ENCODE measurements around the gene ARID5B.
"Not testable (repeated sequence)": the region's sequence is repeated elsewhere in the genome, so short reads cannot be mapped to it uniquely, and the experiment has no call there.

Gene ARID5B

GRCh38 chr10:62028502-62028842, 127.0 kb downstream of the ARID5B start:
- H3K9ac ChIP-seq (ENCODE audit: low read depth, low read length); H3K9me3 ChIP-seq (ENCODE audit: control insufficient read depth, insufficient read depth, low read length); H3K27me3 ChIP-seq (ENCODE audit: control insufficient read depth, insufficient read depth, low read length); H3K4me1 ChIP-seq (ENCODE audit: control insufficient read depth, insufficient read depth, low read length); H3K27ac ChIP-seq (ENCODE audit: low read depth, low read length); H3K4me3 ChIP-seq (ENCODE audit: low read depth, low read length); H3K36me3 ChIP-seq (ENCODE audit: control insufficient read depth, insufficient read depth, low read length): not testable (repeated sequence)

- Histone ChIP-seq H3K9me3 (ENCODE audit: control insufficient read depth, insufficient read depth, low read length) (no peaks in the 10 kb centered on the region), H3K4me3 (ENCODE audit: low read depth, low read length) (no peak overlapping the region), H3K27ac (ENCODE audit: low read depth, low read length) (no peak overlapping the region), H3K27me3 (ENCODE audit: control insufficient read depth, insufficient read depth, low read length) (no peaks in the 10 kb centered on the region), H3K9ac (ENCODE audit: low read depth, low read length) (no peak overlapping the region), H3K4me1 (ENCODE audit: control insufficient read depth, insufficient read depth, low read length) (no peaks in the 10 kb centered on the region), H3K36me3 (ENCODE audit: control insufficient read depth, insufficient read depth, low read length) (no peaks in the 10 kb centered on the region)
These were observed 127.9 kb downstream of the ARID5B start for GRCh38 chr10:62029401-62029800.

- peaks cover 6% of the 10 kb centered on the region for H3K4me1 ChIP-seq (ENCODE audit: control insufficient read depth, insufficient read depth, low read length)
- peaks cover 8% of the 10 kb centered on the region; the same call in 1 of the 2 replicates for H3K27me3 ChIP-seq (ENCODE audit: control insufficient read depth, insufficient read depth, low read length)
- H3K27ac ChIP-seq (ENCODE audit: low read depth, low read length): no peak overlapping the region
- no peaks in the 10 kb centered on the region for H3K9me3 ChIP-seq (ENCODE audit: control insufficient read depth, insufficient read depth, low read length)
- no peak overlapping the region for H3K4me3 ChIP-seq (ENCODE audit: low read depth, low read length)
- H3K36me3 ChIP-seq (ENCODE audit: control insufficient read depth, insufficient read depth, low read length): no peaks in the 10 kb centered on the region
- H3K9ac ChIP-seq (ENCODE audit: low read depth, low read length): no peak overlapping the region
These were observed 130.0 kb downstream of the ARID5B start for GRCh38 chr10:62031507-62031906.

- Histone ChIP-seq H3K27me3 (ENCODE audit: control insufficient read depth, insufficient read depth, low read length) (peaks cover 18% of the 10 kb centered on the region), H3K9ac (ENCODE audit: low read depth, low read length) (no peak overlapping the region), H3K4me3 (ENCODE audit: low read depth, low read length) (no peak overlapping the region), H3K27ac (ENCODE audit: low read depth, low read length) (no peak overlapping the region), H3K4me1 (ENCODE audit: control insufficient read depth, insufficient read depth, low read length) (peaks cover 16% of the 10 kb centered on the region), H3K36me3 (ENCODE audit: control insufficient read depth, insufficient read depth, low read length) (no peaks in the 10 kb centered on the region), H3K9me3 (ENCODE audit: control insufficient read depth, insufficient read depth, low read length) (no peaks in the 10 kb centered on the region)
These were observed 131.6 kb downstream of the ARID5B start for GRCh38 chr10:62033125-62033524.

- H3K27ac ChIP-seq (ENCODE audit: low read depth, low read length): no peak overlapping the region
- H3K4me3 ChIP-seq (ENCODE audit: low read depth, low read length): no peak overlapping the region
- H3K4me1 ChIP-seq (ENCODE audit: control insufficient read depth, insufficient read depth, low read length): peaks cover 19% of the 10 kb centered on the region
- peaks cover 18% of the 10 kb centered on the region for H3K27me3 ChIP-seq (ENCODE audit: control insufficient read depth, insufficient read depth, low read length)
- no peaks in the 10 kb centered on the region for H3K9me3 ChIP-seq (ENCODE audit: control insufficient read depth, insufficient read depth, low read length)
- no peak overlapping the region for H3K9ac ChIP-seq (ENCODE audit: low read depth, low read length)
- H3K36me3 ChIP-seq (ENCODE audit: control insufficient read depth, insufficient read depth, low read length): no peaks in the 10 kb centered on the region
These were observed 132.7 kb downstream of the ARID5B start for GRCh38 chr10:62034096-62034640.

- H3K4me3 ChIP-seq (ENCODE audit: low read depth, low read length): no peak overlapping the region
- no peak overlapping the region for H3K9ac ChIP-seq (ENCODE audit: low read depth, low read length)
- no peak overlapping the region for H3K27ac ChIP-seq (ENCODE audit: low read depth, low read length)
These were observed 134.9 kb downstream of the ARID5B start for GRCh38 chr10:62036186-62037081.

GRCh38 chr10:62037166-62037831, 135.8 kb downstream of the ARID5B start:
- H3K27me3 ChIP-seq (ENCODE audit: control insufficient read depth, insufficient read depth, low read length): peaks cover 18% of the 10 kb centered on the region
- H3K36me3 ChIP-seq (ENCODE audit: control insufficient read depth, insufficient read depth, low read length): no peaks in the 10 kb centered on the region
- H3K9ac ChIP-seq (ENCODE audit: low read depth, low read length): no peak overlapping the region
- peaks cover 19% of the 10 kb centered on the region for H3K4me1 ChIP-seq (ENCODE audit: control insufficient read depth, insufficient read depth, low read length)
- H3K9me3 ChIP-seq (ENCODE audit: control insufficient read depth, insufficient read depth, low read length): no peaks in the 10 kb centered on the region
- H3K4me3 ChIP-seq (ENCODE audit: low read depth, low read length): no peak overlapping the region
- H3K27ac ChIP-seq (ENCODE audit: low read depth, low read length): no peak overlapping the region

More at GRCh38 chr10:62036186-62037081, 134.9 kb downstream of the ARID5B start:
- Histone ChIP-seq H3K4me1 (ENCODE audit: control insufficient read depth, insufficient read depth, low read length) (peaks cover 19% of the 10 kb centered on the region), H3K9me3 (ENCODE audit: control insufficient read depth, insufficient read depth, low read length) (no peaks in the 10 kb centered on the region), H3K27me3 (ENCODE audit: control insufficient read depth, insufficient read depth, low read length) (peaks cover 18% of the 10 kb centered on the region), H3K36me3 (ENCODE audit: control insufficient read depth, insufficient read depth, low read length) (no peaks in the 10 kb centered on the region)

- H3K4me1 ChIP-seq (ENCODE audit: control insufficient read depth, insufficient read depth, low read length): peaks cover 21% of the 10 kb centered on the region
- peaks cover 18% of the 10 kb centered on the region for H3K27me3 ChIP-seq (ENCODE audit: control insufficient read depth, insufficient read depth, low read length)
- no peak overlapping the region for H3K27ac ChIP-seq (ENCODE audit: low read depth, low read length)
- no peak overlapping the region for H3K4me3 ChIP-seq (ENCODE audit: low read depth, low read length)
- no peak overlapping the region for H3K9ac ChIP-seq (ENCODE audit: low read depth, low read length)
- H3K9me3 ChIP-seq (ENCODE audit: control insufficient read depth, insufficient read depth, low read length): no peaks in the 10 kb centered on the region
- no peaks in the 10 kb centered on the region for H3K36me3 ChIP-seq (ENCODE audit: control insufficient read depth, insufficient read depth, low read length)
These were observed 136.6 kb downstream of the ARID5B start for GRCh38 chr10:62037890-62038608.

GRCh38 chr10:62038609-62039190, 137.2 kb downstream of the ARID5B start:
- H3K9me3 ChIP-seq (ENCODE audit: control insufficient read depth, insufficient read depth, low read length): no peaks in the 10 kb centered on the region
- no peak overlapping the region for H3K9ac ChIP-seq (ENCODE audit: low read depth, low read length)
- H3K4me3 ChIP-seq (ENCODE audit: low read depth, low read length): no peak overlapping the region
- no peaks in the 10 kb centered on the region for H3K36me3 ChIP-seq (ENCODE audit: control insufficient read depth, insufficient read depth, low read length)
- H3K27me3 ChIP-seq (ENCODE audit: control insufficient read depth, insufficient read depth, low read length): peaks cover 18% of the 10 kb centered on the region
- H3K27ac ChIP-seq (ENCODE audit: low read depth, low read length): no peak overlapping the region
- H3K4me1 ChIP-seq (ENCODE audit: control insufficient read depth, insufficient read depth, low read length): peaks cover 27% of the 10 kb centered on the region

- no peaks in the 10 kb centered on the region for H3K9me3 ChIP-seq (ENCODE audit: control insufficient read depth, insufficient read depth, low read length)
- H3K36me3 ChIP-seq (ENCODE audit: control insufficient read depth, insufficient read depth, low read length): no peaks in the 10 kb centered on the region
- H3K27ac ChIP-seq (ENCODE audit: low read depth, low read length): no peak overlapping the region
- no peak overlapping the region for H3K9ac ChIP-seq (ENCODE audit: low read depth, low read length)
- peaks cover 17% of the 10 kb centered on the region for H3K27me3 ChIP-seq (ENCODE audit: control insufficient read depth, insufficient read depth, low read length)
- no peak overlapping the region for H3K4me3 ChIP-seq (ENCODE audit: low read depth, low read length)
- H3K4me1 ChIP-seq (ENCODE audit: control insufficient read depth, insufficient read depth, low read length): peaks cover 31% of the 10 kb centered on the region
These were observed 138.5 kb downstream of the ARID5B start for GRCh38 chr10:62039954-62040353.
